Jurkat, Clone E6-1 (cell line): ENCODE data around the gene ARL17A. TPM values are rescaled to one million over a fixed set of nuclear protein-coding genes. Genes with fewer than 3 reads are reported as not detected.
"Not testable (repeated sequence)": the region's sequence is repeated elsewhere in the genome, so short reads cannot be mapped to it uniquely, and the experiment has no call there.

Experiments used
- DNase-seq: peaks from one replicate; pipeline ENCODE4 v3.0.0-alpha.2; 2011; ENCODE audit warnings: low read depth, low spot score
- H3K4me3 ChIP-seq: 2 replicates; pipeline ENCODE4 v1.5.1; 2011; ENCODE audit warnings: mild to moderate bottlenecking, low read length, control low read depth, moderate library complexity
- polyA plus RNA-seq: library from polyadenylated mRNA; unstranded; fragments of >200 nt; gene quantifications from one replicate; pipeline ENCODE4 v1.2.1, GENCODE V29; 2012; ENCODE audit warnings: missing spikeins; ENCODE audit not compliant: insufficient read length, insufficient read depth

The ARL17A gene
- polyA plus RNA-seq: 20.7 TPM

DNA sequence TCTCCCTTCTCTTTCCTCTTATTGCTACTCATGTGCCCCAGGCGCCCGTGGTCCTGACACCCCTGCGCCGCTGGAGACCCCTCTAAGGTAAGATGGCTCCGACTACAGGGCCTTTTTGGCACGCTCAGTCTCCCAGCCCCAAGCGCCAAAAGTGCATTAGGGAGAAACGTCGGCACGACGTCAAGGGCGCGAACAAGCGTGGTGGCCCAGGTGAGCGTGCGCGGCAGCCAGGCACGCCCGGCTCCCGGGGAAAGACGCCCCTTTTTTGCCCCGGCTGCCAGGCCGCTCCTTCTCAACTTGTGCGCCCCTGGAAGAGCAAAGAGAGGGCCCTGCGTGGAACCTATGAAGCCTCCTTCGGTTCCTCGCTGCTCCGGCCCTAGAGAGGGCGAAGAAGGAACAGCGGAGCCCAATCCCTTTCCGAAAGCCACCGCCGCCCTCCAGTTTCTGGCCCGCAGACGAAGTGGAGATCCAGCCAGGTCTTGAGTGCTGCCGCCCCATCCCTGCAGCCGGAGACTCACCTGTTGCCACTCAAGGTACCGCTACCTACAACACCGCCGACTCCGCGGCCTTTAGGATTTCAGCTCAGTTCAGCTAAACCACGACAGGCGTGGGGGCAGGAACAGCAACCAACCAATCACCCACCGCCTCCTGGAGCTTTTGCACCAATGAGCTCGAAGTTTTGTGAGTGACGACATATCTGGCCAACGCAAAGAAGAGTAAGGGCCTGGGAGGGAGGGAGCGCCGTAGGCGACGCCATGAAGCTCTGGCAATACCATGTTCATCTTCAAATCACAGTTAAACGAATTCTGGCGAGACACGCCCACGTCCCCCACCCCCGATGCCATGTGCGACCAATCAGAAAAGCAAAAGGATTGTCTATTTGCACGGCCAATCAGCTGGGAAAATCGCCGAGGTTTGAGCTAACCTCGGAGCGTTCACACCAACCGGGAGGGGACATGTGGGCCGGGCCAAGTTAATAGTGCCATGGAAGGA is at the start of gene ARL17A:
Gene ARL17A (minus strand): TSS at position 609 of the 993 bp plus-strand sequence. CDS start 3,369 bp downstream, outside the sequence.
- not testable (repeated sequence) for H3K4me3 ChIP-seq

DNA sequence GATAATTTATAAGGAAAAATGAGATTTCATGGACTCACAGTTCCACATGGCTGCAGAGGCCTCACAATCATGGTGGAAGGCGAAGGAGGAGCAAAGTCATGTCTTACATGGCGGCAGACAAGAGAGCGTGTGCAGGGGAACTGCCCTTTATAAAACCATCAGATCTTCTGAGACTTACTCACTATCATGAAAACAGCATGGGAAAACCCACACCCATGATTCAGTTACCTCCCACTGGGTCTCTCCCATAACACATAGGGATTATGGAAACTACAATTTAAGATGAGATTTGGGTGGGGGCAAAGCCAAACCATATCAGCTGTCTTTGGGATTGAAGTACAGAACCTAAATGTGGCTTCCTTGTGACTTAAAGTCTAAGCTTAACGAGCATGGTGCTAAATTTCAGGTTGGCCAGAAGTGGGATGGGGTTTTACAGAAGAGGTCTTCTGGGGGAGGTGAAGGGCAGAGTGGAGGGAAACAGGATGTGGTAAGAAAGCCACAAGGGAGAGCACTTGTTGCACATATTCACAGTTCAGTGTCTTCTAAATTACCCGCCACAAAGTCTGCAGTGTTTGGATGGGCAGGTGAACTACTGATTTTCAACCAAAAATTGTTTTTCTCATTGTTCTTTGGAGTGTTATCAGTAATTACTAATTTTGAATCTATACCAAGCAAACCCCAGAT is 49.4 kb upstream of the ARL17A start:
- H3K4me3 ChIP-seq, DNase-seq: not testable (repeated sequence)

More for the DNA sequence above, at the start of gene ARL17A:
- not testable (repeated sequence) for DNase-seq

DNA sequence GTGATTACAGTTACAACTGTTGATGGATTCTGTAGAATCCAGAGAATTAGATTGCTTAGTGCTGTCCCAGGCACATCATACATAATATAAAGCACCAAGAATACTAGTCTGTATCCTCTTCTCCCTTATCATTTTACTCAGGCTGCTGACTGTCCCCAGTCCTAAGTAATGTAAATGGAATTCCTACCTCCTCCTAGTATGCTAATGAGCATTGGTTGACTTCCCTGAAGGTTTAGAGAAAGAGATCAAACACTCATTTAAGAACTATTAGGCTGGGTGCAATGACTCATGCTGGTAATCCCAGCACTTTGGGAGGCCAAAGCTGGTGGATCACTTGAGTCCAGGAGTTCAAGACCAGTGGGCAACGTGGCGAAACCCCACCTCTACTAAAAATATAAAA is 48.0 kb upstream of the ARL17A start:
- not testable (repeated sequence) for DNase-seq, H3K4me3 ChIP-seq

DNA sequence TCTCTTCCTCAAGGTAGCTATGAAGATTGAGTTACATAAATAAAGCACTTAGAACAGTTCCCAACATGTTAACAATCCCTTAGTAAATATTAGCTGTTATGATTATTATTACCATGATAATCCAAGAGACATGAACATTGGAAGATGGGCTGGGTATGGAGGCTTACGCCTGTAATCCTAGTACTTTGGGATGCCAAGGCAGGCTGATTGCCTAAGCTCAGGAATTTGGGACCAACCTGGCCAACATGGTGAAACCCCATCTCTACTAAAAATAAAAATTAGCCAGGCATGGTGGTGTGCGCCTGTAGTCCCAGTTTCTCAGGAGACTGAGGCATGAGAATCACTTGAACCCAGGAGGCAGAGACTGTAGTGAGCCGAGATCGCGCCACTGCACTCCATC is 45.2 kb upstream of the ARL17A start:
- not testable (repeated sequence) for H3K4me3 ChIP-seq, DNase-seq

DNA sequence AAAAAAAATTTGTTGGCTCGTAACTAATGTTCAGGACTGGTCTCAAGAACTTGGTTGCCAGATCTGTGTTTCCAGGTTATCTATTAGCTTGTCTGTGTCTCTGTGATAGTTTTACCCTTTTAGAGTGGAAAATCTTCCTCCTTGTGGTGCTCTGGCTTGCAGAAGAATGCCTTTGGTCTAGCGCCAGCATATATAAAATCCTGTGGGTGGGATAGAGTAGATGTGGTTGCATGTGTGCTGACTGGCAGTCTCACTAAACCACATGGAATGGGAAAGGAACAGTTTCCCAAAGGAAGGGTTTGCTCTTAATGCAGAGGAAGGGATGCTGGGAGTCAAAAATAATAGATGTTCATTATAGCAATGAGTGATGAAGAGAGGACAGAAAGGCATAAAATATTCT is 44.3 kb upstream of the ARL17A start:
- DNase-seq, H3K4me3 ChIP-seq: not testable (repeated sequence)

DNA sequence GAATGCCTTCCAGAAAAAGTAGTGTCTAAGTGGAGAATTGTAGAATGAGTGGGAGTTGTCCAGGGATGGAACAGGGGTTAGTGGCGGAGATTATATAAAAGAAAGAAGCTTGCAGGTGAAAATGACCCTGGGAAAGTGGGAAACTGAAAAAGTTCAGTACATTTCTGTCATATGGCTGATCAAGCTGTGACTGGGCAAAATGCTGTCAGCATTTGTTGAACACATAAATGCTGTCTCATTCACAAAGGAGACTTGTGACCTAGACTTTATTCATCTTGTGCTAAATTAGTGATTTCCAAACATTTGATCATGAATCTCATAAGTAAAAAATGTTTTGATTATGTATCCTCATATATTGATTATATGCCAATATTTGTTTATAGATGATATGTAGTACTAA is 39.5 kb upstream of the ARL17A start:
- DNase-seq, H3K4me3 ChIP-seq: not testable (repeated sequence)

DNA sequence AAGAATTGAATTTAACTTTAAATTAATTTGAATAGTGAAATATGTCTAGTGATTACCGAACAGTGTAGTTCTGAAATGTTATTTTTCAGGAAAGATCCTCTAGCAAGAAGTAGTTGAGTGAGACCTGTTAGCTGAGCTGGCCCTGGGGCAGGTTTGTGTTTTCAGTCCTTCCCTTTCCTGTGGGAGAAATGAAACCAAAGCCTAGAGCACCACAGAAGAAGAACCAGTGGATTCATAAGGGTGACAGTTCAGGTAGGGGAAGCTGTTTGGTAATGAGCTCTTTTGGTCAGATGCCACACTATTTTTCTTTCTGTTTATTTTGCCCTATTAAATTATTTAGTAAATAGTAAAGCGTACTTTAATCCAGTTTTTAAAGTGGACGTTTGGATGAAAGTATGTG is 37.6 kb upstream of the ARL17A start:
- H3K4me3 ChIP-seq, DNase-seq: not testable (repeated sequence)

DNA sequence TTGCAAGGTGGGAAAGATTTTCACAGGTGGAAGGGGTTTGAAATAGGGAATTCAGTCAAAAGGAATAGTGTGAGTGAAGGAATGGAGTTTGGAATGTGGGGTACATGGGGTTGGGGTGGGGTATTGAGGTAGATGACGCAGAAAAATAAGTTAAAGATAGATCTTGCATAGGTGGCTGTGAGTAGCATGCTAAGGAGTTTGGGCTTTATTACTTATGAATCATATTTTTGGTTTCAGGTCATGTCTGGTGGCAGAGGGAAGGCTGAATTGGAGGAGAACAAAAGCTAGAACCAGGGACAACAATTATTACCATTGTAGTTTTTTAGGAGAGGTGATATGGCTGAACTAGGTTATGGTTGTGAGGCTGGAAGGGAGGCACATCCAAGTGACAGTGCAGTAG is 34.4 kb upstream of the ARL17A start:
- H3K4me3 ChIP-seq: not testable (repeated sequence)

DNA sequence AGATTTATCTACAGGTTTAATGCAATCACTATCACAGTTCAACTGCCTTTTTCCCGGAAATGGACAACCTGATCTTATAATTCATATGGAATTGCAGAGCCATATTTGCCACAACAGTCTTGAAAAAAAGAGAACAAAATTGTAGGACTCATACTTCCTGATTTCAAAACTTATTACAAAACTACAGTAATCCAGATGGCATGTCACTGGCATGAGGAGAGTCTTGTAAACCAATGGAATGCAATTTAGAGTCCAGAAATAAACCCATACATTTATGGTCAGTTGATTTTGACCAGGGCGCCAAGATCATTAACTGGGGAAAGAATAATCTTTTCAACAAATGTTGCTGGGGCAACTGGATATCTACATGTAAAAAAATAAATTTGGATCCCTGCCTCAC is 31.8 kb upstream of the ARL17A start:
- not testable (repeated sequence) for DNase-seq

More for the DNA sequence above, 34.4 kb upstream of the ARL17A start:
- DNase-seq: not testable (repeated sequence)

DNA sequence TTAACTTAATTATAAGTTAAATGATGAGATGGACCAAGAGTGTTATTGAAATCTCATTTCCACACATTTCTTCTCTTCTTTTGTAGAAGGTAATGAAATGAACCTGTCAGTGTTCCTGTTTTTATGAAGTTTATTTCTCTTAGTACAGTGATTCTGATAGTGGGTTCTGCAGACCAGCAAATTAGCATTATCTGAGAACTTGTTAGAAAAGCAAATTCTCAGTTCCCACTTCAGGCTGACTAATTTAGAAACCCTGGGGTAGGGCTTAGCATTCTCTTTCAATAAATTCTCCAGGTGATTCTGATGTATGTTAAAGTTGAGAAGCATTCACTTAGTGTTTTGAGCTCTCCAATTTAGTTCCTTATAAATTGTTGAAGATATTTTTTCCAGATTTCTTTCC is 23.6 kb upstream of the ARL17A start:
- not testable (repeated sequence) for H3K4me3 ChIP-seq, DNase-seq

More for the DNA sequence above, 31.8 kb upstream of the ARL17A start:
- not testable (repeated sequence) for H3K4me3 ChIP-seq

DNA sequence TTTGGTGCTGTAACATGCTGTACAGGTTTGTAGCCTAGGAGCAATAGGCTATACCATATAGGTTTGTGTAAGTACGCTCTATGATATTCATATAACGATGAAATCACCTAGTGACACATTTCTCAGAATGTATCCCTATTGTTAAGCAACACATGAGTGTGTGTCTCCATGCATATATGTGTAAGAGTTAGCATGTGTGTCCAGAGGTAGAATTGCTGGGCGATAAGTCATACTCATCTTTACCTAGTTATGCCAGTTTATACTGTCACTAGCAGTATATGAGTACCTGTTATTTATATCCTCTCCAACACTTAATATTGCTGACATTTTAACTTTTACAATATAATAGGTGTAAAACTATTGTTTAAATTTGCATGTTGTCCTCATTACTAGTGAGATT is 21.3 kb upstream of the ARL17A start:
- not testable (repeated sequence) for H3K4me3 ChIP-seq, DNase-seq

DNA sequence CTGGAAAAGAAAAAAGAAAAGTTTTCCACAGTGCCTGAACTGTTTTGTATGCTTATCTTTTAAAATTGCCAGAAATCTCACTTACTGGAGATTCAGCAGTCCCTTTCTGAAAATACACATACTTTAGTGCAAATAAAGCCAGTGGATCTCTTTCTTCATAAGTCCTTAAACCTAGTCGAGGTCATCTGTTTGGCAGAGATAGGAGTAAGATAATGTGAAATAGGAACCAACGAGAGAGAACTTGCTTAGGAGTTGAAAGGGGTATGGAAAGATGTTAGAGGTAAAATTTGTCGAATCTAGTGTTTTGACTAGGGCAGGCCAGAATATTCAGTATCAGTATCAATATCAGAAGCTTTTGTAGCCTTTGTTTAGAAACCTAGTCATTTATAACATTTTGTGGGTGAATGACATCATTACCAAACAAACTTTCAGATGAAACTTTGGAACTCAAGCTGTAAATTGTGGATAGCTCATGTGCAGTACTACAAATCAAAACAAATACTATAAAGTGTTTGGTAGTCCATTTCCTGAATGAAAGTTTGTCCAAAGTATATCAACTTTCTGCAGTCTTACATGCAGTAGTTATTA is 18.9 kb upstream of the ARL17A start:
- DNase-seq: not testable (repeated sequence)

DNA sequence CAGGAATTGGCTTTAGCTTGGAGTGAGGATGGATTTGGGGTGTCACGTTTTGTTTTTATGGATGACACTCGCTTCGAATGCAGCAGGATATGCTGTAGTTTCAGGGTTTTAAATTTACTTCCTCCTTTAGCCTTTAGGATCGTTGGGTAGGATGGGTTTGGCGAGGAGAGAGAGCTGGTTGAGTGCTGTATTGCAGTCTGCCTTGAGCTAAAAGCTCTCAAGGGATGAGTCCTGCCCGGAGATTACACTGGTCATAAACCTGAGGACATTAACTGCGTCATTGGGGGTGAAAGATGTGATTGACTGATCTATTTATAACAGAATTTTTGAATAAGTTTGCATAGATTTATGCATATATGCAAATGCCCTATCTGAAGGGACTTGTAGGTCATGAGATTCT is 11.8 kb upstream of the ARL17A start:
- DNase-seq, H3K4me3 ChIP-seq: not testable (repeated sequence)

More for the DNA sequence above, 18.9 kb upstream of the ARL17A start:
- H3K4me3 ChIP-seq: not testable (repeated sequence)

DNA sequence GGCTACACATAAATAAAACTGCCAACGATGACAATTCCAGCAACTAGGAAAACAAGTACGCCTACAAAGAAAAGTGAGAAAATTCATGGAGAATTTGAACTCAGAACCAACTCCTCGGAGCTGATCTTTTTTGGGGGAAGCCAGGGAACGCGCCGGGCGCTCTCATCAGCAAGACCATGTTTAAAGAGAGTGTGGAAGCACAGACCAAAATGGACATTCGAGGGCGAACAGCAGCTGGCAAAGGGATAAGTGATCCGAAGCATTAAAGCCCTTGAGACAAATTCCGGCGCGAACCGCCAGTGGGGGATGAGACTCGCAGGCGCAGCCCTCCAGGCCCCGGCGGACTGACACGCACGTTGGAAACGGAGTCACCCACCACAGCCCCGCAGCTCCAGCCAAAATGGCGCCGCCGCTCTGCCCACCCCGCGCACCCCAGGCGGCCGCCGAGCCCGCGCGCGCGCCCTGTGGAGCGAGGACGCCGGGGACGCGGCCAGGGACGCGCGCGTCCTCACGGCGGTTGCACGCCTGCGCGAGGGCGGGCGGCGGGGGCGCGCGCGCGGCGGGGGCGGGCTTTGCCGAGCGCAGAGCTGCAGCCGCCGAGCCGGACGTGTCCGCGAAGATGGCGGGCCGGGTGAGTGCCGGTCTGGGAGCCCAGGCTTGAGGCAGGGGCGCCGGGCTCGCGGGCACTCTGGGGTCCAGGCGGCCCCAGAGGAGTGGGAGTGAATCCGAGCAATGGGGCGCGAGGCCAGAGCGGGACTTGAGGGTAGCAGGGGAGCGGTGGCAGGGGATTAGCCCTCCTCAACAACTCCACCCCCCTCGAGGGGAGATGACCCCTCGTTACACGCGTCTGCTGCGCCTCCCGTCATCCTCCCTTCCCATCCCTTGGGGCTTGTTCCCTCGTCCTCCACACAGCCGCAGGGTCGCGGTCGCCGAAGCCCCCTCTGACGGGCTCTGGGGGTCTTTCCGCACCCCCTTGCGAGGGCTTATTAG is 11.0 kb upstream of the ARL17A start, which contains the start of gene NSF:
Gene NSF (plus strand): TSS at position 513 of the 990 bp plus-strand sequence. CDS start 107 bp downstream, at position 620.
- H3K4me3 ChIP-seq, DNase-seq: not testable (repeated sequence)

DNA sequence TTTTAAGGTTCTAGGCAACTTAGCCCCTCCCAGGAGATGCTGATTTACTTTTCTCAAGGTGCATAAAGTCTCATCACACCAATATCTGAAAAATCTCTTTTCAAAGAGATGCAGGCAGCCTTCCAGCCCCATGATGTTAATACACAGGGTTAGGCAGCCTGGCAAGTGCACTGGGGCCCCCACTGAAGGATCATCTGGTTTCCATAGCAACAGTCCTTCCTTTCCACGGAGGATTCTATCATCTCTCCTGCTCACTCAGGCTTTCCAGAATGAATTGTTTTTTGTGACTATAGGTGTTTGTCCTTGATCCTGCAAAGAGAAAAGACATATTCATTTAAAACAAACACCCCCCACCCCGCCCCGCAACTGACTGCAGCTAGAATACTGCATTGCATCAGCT is 6.0 kb upstream of the ARL17A start:
- not testable (repeated sequence) for H3K4me3 ChIP-seq, DNase-seq

DNA sequence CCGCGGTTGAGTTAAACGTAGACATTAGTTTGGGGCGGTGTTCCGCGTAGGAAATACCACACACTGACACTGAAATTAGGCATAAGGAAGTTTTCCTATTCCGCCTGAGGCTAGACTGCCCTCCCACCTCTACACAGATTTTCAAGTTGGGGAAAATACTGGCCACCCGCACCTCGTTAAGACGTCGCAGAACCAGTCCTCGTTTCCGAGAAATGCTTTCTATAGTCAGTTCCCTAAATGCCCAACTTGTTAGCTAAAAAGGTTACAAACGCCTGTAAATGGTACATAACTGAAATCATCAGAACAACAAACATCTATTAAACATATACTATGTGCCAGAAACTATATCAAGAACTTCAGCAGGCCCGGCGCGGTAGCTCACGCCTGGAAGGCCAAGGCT is 591 bp upstream of the ARL17A start:
- H3K4me3 ChIP-seq, DNase-seq: not testable (repeated sequence)

DNA sequence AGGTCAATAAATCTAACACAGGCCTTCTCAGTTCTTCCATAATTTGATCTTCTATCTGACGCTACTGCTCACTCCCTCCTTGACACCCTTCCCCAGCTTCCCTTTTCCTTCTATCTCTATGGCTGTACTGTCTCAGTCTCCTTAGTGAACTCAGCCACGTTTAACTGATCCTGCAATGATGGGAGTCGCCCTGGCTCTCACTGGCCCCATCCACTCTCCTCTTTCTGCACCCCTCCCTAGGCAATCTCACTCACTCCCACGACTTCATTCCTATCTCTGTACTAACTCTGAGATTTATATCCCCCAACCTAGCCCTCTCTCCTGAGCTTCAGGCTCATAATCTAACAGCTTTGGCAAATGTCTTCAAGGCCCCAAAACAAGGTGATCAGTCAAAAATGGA is 7.7 kb downstream of the ARL17A start:
- H3K4me3 ChIP-seq, DNase-seq: not testable (repeated sequence)

DNA sequence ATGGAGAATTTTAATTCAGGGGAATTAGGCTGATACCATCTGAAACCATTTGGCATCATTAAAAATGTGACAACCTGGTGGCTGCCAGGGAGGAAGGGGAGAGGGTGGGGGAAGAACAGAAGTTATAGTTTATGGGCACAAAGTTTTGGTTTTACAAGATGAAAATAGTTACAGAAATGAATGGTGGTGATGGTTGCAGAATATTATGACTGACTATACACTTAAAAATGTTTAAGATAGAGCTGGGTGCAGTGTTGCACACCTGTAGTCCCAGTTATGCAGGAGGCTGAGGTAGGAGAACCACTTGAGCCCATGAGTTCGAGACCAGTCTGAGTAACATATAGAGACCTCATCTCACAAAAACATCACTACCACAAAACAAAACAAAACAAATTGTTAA is 12.5 kb downstream of the ARL17A start:
- H3K4me3 ChIP-seq, DNase-seq: not testable (repeated sequence)
